Sigmoid colon (tissue), 4 donors: ENCODE results near the gene PNPLA8.

Source experiments
- CTCF ChIP-seq, 4 experiments: fragments of 450-650 bp in 3 of 4; fragments of 200-600 bp in 1 of 4; IDR thresholded peaks; one replicate each; pipeline ENCODE4 v1.5.1; 2016 to 2019; ENCODE audit warnings: antibody characterized with exemption in 4 of 4, mild to moderate bottlenecking in 3 of 4, moderate library complexity in 2 of 4
- POLR2AphosphoS5 ChIP-seq, 4 donors: sonication (generic); formaldehyde crosslinking; IDR thresholded peaks; one replicate each; pipeline ENCODE4 v1.6.1; 2017; ENCODE audit warnings: antibody characterized with exemption in 4 of 4

GRCh38 chr7:108457871-108458270, 68.1 kb downstream of the PNPLA8 start:
- TF ChIP-seq POLR2AphosphoS5 (IDR thresholded peaks at IDR 0.05), result no peak
- no peak for TF ChIP-seq CTCF (IDR thresholded peaks at IDR 0.05)
